GM19193 (cell line): ENCODE data around the gene R3HDM4.

ENCODE experiments used
- POLR2A ChIP-seq: IDR thresholded peaks from 4 replicates; pipeline ENCODE4 v1.6.1; 2011; ENCODE audit not compliant: insufficient read depth, insufficient read length; ENCODE audit errors: extremely low read depth

Gene R3HDM4

DNA sequence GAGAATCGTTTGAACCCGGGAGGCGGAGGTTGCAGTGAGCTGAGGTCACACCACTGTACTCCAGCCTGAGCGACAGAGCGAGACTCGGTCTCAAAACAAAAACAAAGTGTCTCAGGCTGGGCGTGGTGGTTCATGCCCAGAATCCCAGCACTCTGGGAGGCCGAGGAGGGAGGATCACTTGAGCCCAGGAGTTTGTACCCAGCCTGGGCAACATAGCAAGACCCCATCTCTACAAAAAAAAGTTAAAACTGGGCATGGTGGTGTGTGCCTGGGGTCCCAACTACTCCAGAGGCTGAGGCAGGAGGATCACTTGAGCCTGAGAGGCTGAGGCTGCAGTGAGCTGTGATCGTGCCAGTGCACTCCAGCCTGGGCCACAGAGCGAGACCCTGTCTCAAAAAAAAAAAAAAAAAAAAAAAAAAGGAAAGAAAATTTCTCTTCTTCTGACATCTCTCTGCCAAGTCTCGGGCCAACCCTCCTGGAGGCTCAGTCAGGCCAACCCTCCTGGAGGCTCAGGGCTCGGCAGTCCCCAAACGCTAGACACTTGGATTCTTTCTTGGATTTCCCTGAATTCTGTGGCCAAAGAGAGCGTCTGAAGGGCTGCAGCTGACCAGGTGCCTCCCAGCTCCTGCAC, 39.1 kb upstream of the R3HDM4 start:
- no peak for TF ChIP-seq POLR2A

DNA sequence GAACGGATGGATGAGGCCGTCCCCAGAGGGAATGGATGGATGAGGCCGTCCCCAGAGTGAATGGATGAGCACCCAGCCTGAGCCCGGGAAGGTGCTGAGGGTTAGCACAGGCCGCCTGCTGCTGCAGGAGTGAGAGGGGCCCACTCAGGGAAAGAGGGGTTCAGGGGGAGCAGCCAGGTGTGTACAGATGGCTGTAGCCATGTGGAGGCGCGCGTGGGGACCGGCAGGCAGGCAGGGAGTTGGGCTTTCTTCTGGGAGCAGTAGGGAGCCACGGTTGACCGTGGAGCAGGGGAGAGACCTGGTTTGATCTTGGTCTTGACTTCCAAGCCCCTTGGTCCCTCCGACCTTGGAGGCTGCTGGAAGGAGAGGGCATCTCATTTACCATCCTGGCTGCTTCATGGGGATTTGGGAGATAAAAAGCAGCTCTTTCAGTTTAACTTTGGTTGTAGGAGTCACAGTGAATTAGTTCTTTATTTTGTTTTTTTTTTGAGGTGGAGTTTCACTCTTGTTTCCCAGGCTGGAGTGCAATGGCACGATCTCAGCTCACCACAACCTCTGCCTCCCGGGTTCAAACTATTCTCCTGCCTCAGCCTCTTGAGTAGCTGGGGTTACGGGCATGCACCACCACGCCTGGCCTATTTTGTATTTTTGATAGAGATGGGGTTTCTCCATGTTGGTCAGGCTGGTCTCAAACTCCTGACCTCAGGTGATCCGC, 37.5 kb upstream of the R3HDM4 start:
- TF ChIP-seq POLR2A: no peak

DNA sequence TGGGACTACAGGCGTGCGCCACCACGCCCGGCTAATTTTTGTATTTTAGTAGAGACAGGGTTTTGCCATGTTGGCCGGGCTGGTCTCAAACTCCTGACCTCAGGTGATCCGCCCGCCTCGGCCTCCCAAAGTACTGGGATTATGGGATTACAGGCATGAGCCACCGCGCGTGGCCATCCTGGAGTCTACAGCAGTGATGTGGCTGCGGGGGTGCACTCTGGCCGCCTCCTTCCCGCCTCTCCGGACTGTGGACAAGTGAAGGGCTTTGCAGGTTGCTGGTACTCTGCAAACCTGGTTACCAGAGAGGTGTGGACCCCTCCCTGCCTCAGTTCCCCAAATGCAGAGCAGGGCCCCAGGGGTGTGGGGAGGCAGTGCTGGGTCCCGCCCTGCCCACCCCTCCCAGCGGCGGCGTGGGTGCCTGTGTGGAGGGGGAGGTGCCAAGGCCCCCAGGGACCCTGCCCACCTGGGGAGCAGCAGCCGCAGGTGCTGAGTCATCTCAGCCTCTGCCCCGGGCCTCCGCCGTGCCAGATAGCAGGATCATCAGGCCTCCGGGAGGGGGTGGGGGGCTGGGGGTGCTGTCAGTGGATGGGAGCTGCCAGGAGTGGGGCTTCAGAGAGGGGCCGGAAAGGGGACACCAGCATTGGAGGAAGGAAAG, 36.0 kb upstream of the R3HDM4 start:
- peak; percentile 20 for TF ChIP-seq POLR2A

DNA sequence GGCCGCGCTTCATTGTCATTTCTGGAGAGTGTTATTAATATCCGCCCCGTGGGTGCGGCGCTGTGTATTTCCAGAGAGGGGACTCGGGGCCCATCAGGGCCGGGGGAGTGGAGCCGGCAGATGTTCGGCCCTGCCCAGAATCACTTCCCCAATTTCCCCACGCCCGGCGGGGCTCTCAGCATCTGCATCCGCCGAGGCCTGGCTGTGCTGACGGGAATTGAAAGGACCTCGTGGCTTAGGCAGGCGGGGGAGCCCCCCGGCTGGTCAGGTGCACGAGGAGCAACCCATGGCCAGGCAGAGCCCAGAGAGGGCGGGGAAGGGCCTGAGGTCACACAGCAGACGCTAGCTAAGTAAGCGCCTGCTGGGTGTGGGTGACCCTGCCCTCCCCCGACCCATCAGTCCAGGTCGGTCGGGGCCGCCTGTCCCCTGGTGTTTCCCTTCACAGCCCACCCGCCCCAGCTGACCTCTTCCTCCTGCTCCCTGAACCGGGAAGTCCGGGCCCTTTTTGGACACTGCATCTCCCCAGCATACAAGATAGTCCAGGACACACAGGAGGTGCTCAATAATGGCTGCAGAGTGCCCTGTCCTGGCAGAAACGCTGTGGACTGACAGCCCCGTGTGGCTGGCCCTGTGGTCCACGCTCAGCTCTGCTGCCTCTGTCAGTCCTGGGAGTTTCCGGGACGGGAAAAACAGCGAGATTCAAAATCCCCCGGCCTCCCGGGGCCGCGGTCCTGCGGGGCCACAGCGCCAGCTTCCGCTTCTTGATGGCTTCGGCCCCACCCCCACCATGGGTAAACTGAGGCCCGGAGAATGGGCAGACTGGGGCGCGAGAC, 34.9 kb upstream of the R3HDM4 start:
- peak; percentile 49 for TF ChIP-seq POLR2A

GRCh38 chr19:947090-947706, 34.2 kb upstream of the R3HDM4 start:
- no peak for TF ChIP-seq POLR2A

DNA sequence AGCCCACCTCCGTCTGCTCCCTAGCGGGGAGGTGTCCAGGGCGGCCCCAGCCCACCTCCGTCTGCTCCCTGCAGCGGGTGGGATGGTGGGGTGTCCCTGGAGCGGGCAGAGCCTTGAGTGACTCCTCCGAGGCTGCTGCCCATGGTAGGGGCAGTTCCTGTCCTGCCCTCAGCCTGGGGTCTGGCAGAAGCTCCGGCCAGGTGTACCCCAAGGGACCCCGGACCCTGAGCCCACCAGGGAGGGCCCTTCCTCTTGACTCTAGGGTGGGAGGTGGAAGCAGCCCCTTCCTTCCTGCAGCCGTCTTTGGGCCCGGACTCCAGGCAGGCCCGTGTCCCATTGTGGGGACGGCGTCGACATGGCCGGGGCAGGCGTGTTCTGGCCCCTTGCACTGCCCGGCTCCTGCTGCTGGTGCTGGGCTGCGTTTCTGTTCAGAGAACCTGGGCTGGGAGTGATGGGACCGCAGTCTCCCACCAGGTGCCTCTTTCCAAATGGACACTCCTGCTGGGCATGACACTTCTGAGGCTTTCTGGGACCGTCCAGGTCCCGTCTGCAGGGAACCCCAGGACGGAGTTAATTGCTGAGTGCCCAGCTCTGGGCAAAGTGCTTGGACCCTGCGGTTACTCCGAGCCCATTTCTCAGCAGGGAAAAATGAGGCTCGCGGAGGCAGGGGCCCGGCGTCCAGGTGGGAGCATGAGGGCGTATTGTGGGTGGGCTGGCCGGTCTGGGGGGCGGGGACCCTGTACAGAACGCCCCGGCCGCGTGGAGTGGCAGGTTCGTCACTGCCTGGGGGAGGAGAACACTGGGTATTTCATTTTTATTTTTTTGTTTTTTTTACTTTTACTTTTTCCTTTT, 32.6 kb upstream of the R3HDM4 start:
- TF ChIP-seq POLR2A: no peak

- TF ChIP-seq POLR2A: no peak
Measured at GRCh38 chr19:944663-945241, 31.7 kb upstream of the R3HDM4 start.

DNA sequence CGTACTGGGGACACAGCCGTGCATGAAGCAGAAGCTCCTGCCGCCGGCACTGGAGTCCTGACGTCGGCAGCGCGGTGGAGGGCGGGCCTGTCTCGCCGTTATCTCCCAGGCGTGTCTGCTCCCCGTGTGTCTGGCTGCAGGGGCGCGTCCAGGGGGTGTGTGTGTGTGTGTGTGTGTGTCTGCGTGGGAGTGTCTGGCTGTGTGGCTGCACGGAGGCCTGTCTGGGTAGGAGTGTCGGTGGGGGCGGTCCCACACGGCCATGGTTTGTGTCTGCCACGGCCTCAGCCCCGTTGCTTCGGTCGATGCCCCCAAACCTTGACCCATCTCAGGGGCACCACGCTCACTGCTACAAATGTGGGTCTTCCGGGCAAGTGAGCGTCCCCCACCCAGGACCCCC, 31.1 kb upstream of the R3HDM4 start:
- no peak for TF ChIP-seq POLR2A

DNA sequence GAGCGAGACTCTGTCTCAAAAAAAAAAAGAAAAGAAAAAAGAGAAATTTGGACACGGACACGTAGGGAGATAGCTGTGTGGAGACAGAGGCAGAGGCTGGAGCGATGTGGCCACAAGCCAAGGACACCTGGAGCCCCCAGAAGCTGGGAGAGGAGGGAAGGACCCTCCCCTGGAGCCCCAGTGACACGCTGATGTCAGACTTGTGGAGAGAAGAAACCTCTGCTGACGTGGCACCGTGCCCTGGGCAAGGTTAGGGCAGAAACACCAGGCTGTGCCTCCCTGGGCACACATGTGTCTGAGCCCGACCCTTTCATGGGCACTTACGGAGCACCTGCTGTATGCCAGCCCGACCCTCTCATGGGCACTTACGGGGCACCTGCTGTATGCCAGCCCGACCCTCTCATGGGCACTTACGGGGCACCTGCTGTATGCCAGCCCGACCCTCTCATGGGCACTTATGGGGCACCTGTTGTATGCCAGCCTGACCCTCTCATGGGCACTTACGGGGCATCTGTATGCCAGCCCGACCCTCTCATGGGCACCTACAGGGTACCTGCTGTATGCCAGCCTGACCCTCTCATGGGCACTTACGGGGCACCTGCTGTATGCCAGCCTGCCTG, 30.6 kb upstream of the R3HDM4 start:
- TF ChIP-seq POLR2A: no peak

GRCh38 chr19:942133-942645, 29.2 kb upstream of the R3HDM4 start:
- TF ChIP-seq POLR2A: no peak

- TF ChIP-seq POLR2A: no peak
Measured at GRCh38 chr19:941292-942132, 28.5 kb upstream of the R3HDM4 start.
